ENCODE results near the gene MRPS6.

The MRPS6 gene

GRCh38 chr21:34148826-34149558, 75.6 kb downstream of the MRPS6 start:
- H3K4me3 Mint-ChIP-seq, result no peak overlapping the region
- H3K27ac Mint-ChIP-seq, result no peak overlapping the region
- peaks cover 14% of the 10 kb centered on the region for H3K9me3 Mint-ChIP-seq
- no peak for ATAC-seq
- no peak for DNase-seq
- H3K4me1 Mint-ChIP-seq, result peaks cover 18% of the 10 kb centered on the region
- H3K27me3 Mint-ChIP-seq, result no peaks in the 10 kb centered on the region
- peaks cover 32% of the 10 kb centered on the region for H3K36me3 Mint-ChIP-seq (ENCODE audit: low read depth)

GRCh38 chr21:34152500-34152899, 79.1 kb downstream of the MRPS6 start:
- no peak for ATAC-seq
- H3K27ac Mint-ChIP-seq, result peak overlapping the region; percentile 69

GRCh38 chr21:34154878-34155277, 81.5 kb downstream of the MRPS6 start:
- DNase-seq, result no peak
- Mint-ChIP-seq H3K27me3 (no peaks in the 10 kb centered on the region), H3K4me1 (peaks cover 35% of the 10 kb centered on the region), H3K27ac (peak overlapping the region; percentile 59), H3K36me3 (ENCODE audit: low read depth) (peaks cover 16% of the 10 kb centered on the region), H3K4me3 (no peak overlapping the region), H3K9me3 (peaks cover 9% of the 10 kb centered on the region)
- ATAC-seq, result peak; percentile 83

More at GRCh38 chr21:34152500-34152899, 79.1 kb downstream of the MRPS6 start:
- peaks cover 13% of the 10 kb centered on the region for H3K36me3 Mint-ChIP-seq (ENCODE audit: low read depth)
- no peak overlapping the region for H3K4me3 Mint-ChIP-seq
- peaks cover 34% of the 10 kb centered on the region for H3K4me1 Mint-ChIP-seq
- H3K9me3 Mint-ChIP-seq, result peaks cover 4% of the 10 kb centered on the region
- no peak for DNase-seq
- no peaks in the 10 kb centered on the region for H3K27me3 Mint-ChIP-seq

- H3K27ac Mint-ChIP-seq, result no peak overlapping the region
- H3K4me1 Mint-ChIP-seq, result peaks cover 31% of the 10 kb centered on the region
- peaks cover 13% of the 10 kb centered on the region for H3K9me3 Mint-ChIP-seq
- peaks cover 21% of the 10 kb centered on the region for H3K36me3 Mint-ChIP-seq (ENCODE audit: low read depth)
- DNase-seq (no peak), ATAC-seq (no peak)
- no peaks in the 10 kb centered on the region for H3K27me3 Mint-ChIP-seq
- H3K4me3 Mint-ChIP-seq, result no peak overlapping the region
Observed at GRCh38 chr21:34156957-34157356, 83.6 kb downstream of the MRPS6 start.

GRCh38 chr21:34157521-34157920, 84.1 kb downstream of the MRPS6 start:
- no peak overlapping the region for H3K27ac Mint-ChIP-seq
- H3K4me3 Mint-ChIP-seq, result no peak overlapping the region
- peaks cover 28% of the 10 kb centered on the region for H3K4me1 Mint-ChIP-seq
- peaks cover 18% of the 10 kb centered on the region for H3K36me3 Mint-ChIP-seq (ENCODE audit: low read depth)
- DNase-seq (no peak), ATAC-seq (no peak)
- peaks cover 15% of the 10 kb centered on the region for H3K9me3 Mint-ChIP-seq
- H3K27me3 Mint-ChIP-seq, result no peaks in the 10 kb centered on the region

GRCh38 chr21:34158866-34159835, 85.8 kb downstream of the MRPS6 start:
- H3K9me3 Mint-ChIP-seq, result peaks cover 20% of the 10 kb centered on the region
- no peak overlapping the region for H3K27ac Mint-ChIP-seq
- DNase-seq, result no peak
- H3K4me3 Mint-ChIP-seq, result no peak overlapping the region
- peaks cover 17% of the 10 kb centered on the region for H3K4me1 Mint-ChIP-seq
- peaks cover 21% of the 10 kb centered on the region for H3K36me3 Mint-ChIP-seq (ENCODE audit: low read depth)
- ATAC-seq, result no peak
- no peaks in the 10 kb centered on the region for H3K27me3 Mint-ChIP-seq

- Mint-ChIP-seq H3K27me3 (no peaks in the 10 kb centered on the region), H3K27ac (no peak overlapping the region), H3K36me3 (ENCODE audit: low read depth) (peaks cover 59% of the 10 kb centered on the region), H3K4me3 (no peak overlapping the region), H3K4me1 (no peaks in the 10 kb centered on the region), H3K9me3 (peaks cover 52% of the 10 kb centered on the region)
- peak; percentile 29 for DNase-seq
- ATAC-seq, result no peak
Observed at GRCh38 chr21:34166468-34166867, 93.1 kb downstream of the MRPS6 start.

- Mint-ChIP-seq H3K4me1 (no peaks in the 10 kb centered on the region), H3K27ac (no peak overlapping the region), H3K9me3 (peaks cover 66% of the 10 kb centered on the region), H3K27me3 (no peaks in the 10 kb centered on the region), H3K4me3 (no peak overlapping the region), H3K36me3 (ENCODE audit: low read depth) (peaks cover 48% of the 10 kb centered on the region)
- ATAC-seq (no peak), DNase-seq (no peak)
Observed at GRCh38 chr21:34170886-34171285, 97.5 kb downstream of the MRPS6 start.

GRCh38 chr21:34174470-34174869, 101.1 kb downstream of the MRPS6 start:
- H3K4me3 Mint-ChIP-seq, result no peak overlapping the region
- H3K27me3 Mint-ChIP-seq, result no peaks in the 10 kb centered on the region
- H3K27ac Mint-ChIP-seq, result no peak overlapping the region
- H3K4me1 Mint-ChIP-seq, result no peaks in the 10 kb centered on the region
- H3K36me3 Mint-ChIP-seq (ENCODE audit: low read depth), result peaks cover 30% of the 10 kb centered on the region
- ATAC-seq, result no peak
- H3K9me3 Mint-ChIP-seq, result peaks cover 53% of the 10 kb centered on the region
- no peak for DNase-seq

GRCh38 chr21:34176448-34176847, 103.1 kb downstream of the MRPS6 start:
- DNase-seq (no peak), ATAC-seq (no peak)
- no peak overlapping the region for H3K27ac Mint-ChIP-seq
- no peaks in the 10 kb centered on the region for H3K4me1 Mint-ChIP-seq
- peaks cover 15% of the 10 kb centered on the region for H3K36me3 Mint-ChIP-seq (ENCODE audit: low read depth)
- H3K27me3 Mint-ChIP-seq, result no peaks in the 10 kb centered on the region
- H3K4me3 Mint-ChIP-seq, result no peak overlapping the region
- H3K9me3 Mint-ChIP-seq, result peaks cover 42% of the 10 kb centered on the region

GRCh38 chr21:34177919-34178567, 104.7 kb downstream of the MRPS6 start:
- H3K4me1 Mint-ChIP-seq, result no peaks in the 10 kb centered on the region
- H3K27ac Mint-ChIP-seq, result no peak overlapping the region
- H3K27me3 Mint-ChIP-seq, result no peaks in the 10 kb centered on the region
- ATAC-seq, result no peak
- H3K9me3 Mint-ChIP-seq, result peaks cover 31% of the 10 kb centered on the region
- H3K36me3 Mint-ChIP-seq (ENCODE audit: low read depth), result peaks cover 6% of the 10 kb centered on the region
- DNase-seq, result no peak
- no peak overlapping the region for H3K4me3 Mint-ChIP-seq

GRCh38 chr21:34179204-34179935, 106.0 kb downstream of the MRPS6 start:
- no peak overlapping the region for H3K27ac Mint-ChIP-seq
- DNase-seq (no peak), ATAC-seq (no peak)
- no peaks in the 10 kb centered on the region for H3K4me1 Mint-ChIP-seq
- no peaks in the 10 kb centered on the region for H3K27me3 Mint-ChIP-seq
- H3K4me3 Mint-ChIP-seq, result no peak overlapping the region
- peaks cover 2% of the 10 kb centered on the region for H3K36me3 Mint-ChIP-seq (ENCODE audit: low read depth)
- H3K9me3 Mint-ChIP-seq, result peaks cover 19% of the 10 kb centered on the region

- no peak for DNase-seq
- Mint-ChIP-seq H3K4me1 (no peaks in the 10 kb centered on the region), H3K4me3 (no peak overlapping the region), H3K36me3 (ENCODE audit: low read depth) (peaks cover 2% of the 10 kb centered on the region), H3K27me3 (no peaks in the 10 kb centered on the region), H3K27ac (no peak overlapping the region), H3K9me3 (peaks cover 8% of the 10 kb centered on the region)
- ATAC-seq, result no peak
Observed at GRCh38 chr21:34180407-34180806, 107.0 kb downstream of the MRPS6 start.

- Mint-ChIP-seq H3K4me3 (no peak overlapping the region), H3K36me3 (ENCODE audit: low read depth) (peaks cover 2% of the 10 kb centered on the region), H3K9me3 (peaks cover 5% of the 10 kb centered on the region), H3K4me1 (no peaks in the 10 kb centered on the region), H3K27me3 (no peaks in the 10 kb centered on the region), H3K27ac (no peak overlapping the region)
- ATAC-seq (no peak), DNase-seq (no peak)
Observed at GRCh38 chr21:34180826-34181359, 107.5 kb downstream of the MRPS6 start.

All from activated naive CD8-positive, alpha-beta T cell treated with anti-CD3 and anti-CD28 coated beads, Interleukin-2, amount 50 U/mL, for 24 hours (primary cell).